ENCODE measurements around the gene C17orf78.
A peak's percentile ranks its signal among the peaks of the same experiment; 100 is the strongest.

The C17orf78 gene

GRCh38 chr17:37406635-37407461 is 31.1 kb downstream of the C17orf78 start, which contains the start of the genes ACACA and TADA2A (continued):
- TF ChIP-seq ZNF791 (tag by site-specific recombination; IDR thresholded peaks at IDR 0.05), result no peak
- no peak; the same call in 1 of the 2 replicates for TF ChIP-seq ZNF24 (tag by site-specific recombination; IDR thresholded peaks at IDR 0.05)
- TF ChIP-seq ZNF843 (tag by site-specific recombination; IDR thresholded peaks at IDR 0.05), result peak; percentile 25; the same call in 1 of the 2 replicates
- peak; percentile 68; the same call in 1 of the 2 replicates for TF ChIP-seq KLF10 (tag by site-specific recombination; IDR thresholded peaks at IDR 0.05)
- no peak for TF ChIP-seq ZNF626 (tag by site-specific recombination; IDR thresholded peaks at IDR 0.05)
- TF ChIP-seq ZNF658 (tag by site-specific recombination; IDR thresholded peaks at IDR 0.05), result no peak
- peak; percentile 76 for TF ChIP-seq KLF1 (tag by site-specific recombination; IDR thresholded peaks at IDR 0.05)
- TF ChIP-seq PRDM4 (tag by site-specific recombination; IDR thresholded peaks at IDR 0.05), result peak; percentile 77
- no peak for TF ChIP-seq BCL6B (tag by site-specific recombination; IDR thresholded peaks at IDR 0.05)
- TF ChIP-seq ZNF560 (tag by site-specific recombination; IDR thresholded peaks at IDR 0.05; ENCODE audit: borderline replicate concordance), result no peak
- TF ChIP-seq ZNF16 (tag by site-specific recombination; IDR thresholded peaks at IDR 0.05; ENCODE audit: low read depth), result no peak
- peak; percentile 24 for TF ChIP-seq GLIS2 (tag by site-specific recombination; IDR thresholded peaks at IDR 0.05)
- TF ChIP-seq TCF7L2 (IDR thresholded peaks at IDR 0.05; ENCODE audit: borderline replicate concordance, low read depth, low read length), result no peak
- TF ChIP-seq ZIC2 (tag by site-specific recombination; IDR thresholded peaks at IDR 0.05), result peak; percentile 94
- no peak for TF ChIP-seq ZNF311 (tag by site-specific recombination; IDR thresholded peaks at IDR 0.05; ENCODE audit: borderline replicate concordance)
- TF ChIP-seq ZNF701 (tag by site-specific recombination; IDR thresholded peaks at IDR 0.05), result no peak
- TF ChIP-seq ZNF645 (tag by site-specific recombination; IDR thresholded peaks at IDR 0.05), result no peak
- TF ChIP-seq ZNF449 (tag by site-specific recombination; IDR thresholded peaks at IDR 0.05), result no peak
- TF ChIP-seq SETDB1 (IDR thresholded peaks at IDR 0.05; ENCODE audit: insufficient read length, low read length), result no peak
- no peak for TF ChIP-seq ZNF549 (tag by site-specific recombination; IDR thresholded peaks at IDR 0.05)
- no peak for TF ChIP-seq ZBTB21 (tag by site-specific recombination; IDR thresholded peaks at IDR 0.05)
- TF ChIP-seq SP7 (tag by site-specific recombination; IDR thresholded peaks at IDR 0.05), result peak; percentile 59
- no peak for TF ChIP-seq ZNF785 (tag by site-specific recombination; IDR thresholded peaks at IDR 0.05)
- peak; percentile 66; the same call in 1 of the 2 replicates for TF ChIP-seq KLF17 (tag by site-specific recombination; IDR thresholded peaks at IDR 0.05)
- TF ChIP-seq ZNF19 (tag by site-specific recombination; IDR thresholded peaks at IDR 0.05; ENCODE audit: low read depth), result no peak
- no peak for TF ChIP-seq ZNF404 (tag by site-specific recombination; IDR thresholded peaks at IDR 0.05)
- TF ChIP-seq ZNF529 (tag by site-specific recombination; IDR thresholded peaks at IDR 0.05; ENCODE audit: insufficient replicate concordance), result no peak
- TF ChIP-seq ZNF555 (tag by site-specific recombination; conservative IDR thresholded peaks at IDR 0.05), result no peak
- peak; percentile 74 for TF ChIP-seq SP2 (tag by site-specific recombination; IDR thresholded peaks at IDR 0.05)
- no peak for TF ChIP-seq ZNF510 (tag by site-specific recombination; IDR thresholded peaks at IDR 0.05; ENCODE audit: insufficient replicate concordance)
- no peak for TF ChIP-seq ZNF596 (tag by site-specific recombination; IDR thresholded peaks at IDR 0.05)
- TF ChIP-seq ZNF211 (tag by site-specific recombination; IDR thresholded peaks at IDR 0.05; ENCODE audit: low read depth), result no peak
- TF ChIP-seq TRIM28 (IDR thresholded peaks at IDR 0.05; ENCODE audit: borderline replicate concordance, low read length), result no peak
- peak; percentile 60; the same call in 1 of the 2 replicates for TF ChIP-seq IKZF3 (tag by site-specific recombination; IDR thresholded peaks at IDR 0.05)
